Kidney tubule cell (primary cell): Measurements from ENCODE around the gene MICA.
A peak's percentile ranks its signal among the peaks of the same experiment; 100 is the strongest.
"Not testable (repeated sequence)": the region's sequence is repeated elsewhere in the genome, so short reads cannot be mapped to it uniquely, and the experiment has no call there.

Source experiments
- DNase-seq: peaks from one replicate; pipeline ENCODE4 v3.0.0-alpha.2; 2018; ENCODE audit warnings: low spot score

Gene MICA

DNA sequence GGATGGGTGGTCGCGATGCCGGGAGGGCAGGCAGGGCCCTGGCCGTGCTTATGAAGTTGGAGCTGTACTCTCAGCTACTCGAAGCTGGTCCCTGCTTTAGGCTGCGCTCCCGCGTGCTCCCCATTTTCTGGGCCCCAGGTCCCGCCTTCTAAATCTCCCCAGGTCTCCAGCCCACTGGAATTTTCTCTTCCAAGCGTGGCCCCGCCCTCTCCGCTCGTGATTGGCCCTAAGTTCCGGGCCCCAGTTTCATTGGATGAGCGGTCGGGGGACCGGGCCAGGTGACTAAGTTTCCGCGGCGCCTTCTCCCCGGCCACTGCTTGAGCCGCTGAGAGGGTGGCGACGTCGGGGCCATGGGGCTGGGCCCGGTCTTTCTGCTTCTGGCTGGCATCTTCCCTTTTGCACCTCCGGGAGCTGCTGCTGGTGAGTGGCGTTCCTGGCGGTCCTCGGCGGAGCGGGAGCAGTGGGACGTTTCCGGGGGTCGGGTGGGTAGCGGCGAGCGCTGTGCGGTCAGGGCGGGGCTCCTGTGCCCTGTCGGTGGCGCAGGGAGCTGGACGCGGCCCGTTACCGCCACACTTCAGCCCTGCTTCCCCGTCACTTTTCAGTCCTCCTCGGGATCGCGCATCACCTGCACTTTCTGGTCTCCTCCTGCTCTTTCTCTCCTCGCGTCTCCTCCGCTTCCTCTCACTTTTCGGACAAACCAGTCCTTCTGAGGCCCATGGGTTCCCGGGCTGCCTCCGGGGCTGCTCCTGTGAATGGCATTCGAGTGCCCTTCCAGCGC lies at the start of gene MICA:
Gene MICA (plus strand): TSS at position 313 of the 778 bp plus-strand sequence. CDS start 38 bp downstream, at position 351.
- peak; percentile 93 for DNase-seq

DNA sequence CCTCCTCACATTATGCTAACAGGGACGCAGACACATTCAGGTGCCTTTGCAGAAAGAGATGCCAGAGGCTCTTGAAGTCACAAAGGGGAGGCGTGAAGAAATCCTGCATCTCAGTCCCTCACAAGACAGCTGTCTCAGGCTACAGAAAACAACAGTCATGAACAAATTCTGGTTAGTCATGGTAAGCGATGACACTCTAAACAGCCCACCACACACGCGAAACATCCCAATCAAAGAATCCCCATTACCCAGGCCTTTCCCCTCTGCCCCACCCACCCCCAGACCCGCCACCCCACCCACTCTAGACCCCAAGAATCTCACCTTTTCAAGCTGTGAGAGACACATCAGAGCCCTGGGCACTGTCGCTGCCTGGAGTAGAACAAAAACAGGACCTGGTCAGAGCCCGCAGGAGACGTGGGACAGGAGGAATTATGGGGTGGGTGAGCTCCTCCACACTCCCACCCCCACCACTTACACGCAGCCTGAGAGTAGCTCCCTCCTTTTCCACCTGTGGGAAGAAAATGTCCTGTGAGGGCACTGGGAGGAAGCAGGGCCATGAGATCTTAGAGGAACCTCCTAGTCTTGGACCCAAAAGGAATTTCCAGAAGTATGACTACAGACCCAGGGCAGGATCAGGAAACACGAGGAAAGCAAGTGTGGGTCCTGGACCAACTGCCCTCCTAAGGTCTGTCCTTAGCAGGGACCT lies 49.1 kb upstream of the MICA start:
- no peak for DNase-seq

DNA sequence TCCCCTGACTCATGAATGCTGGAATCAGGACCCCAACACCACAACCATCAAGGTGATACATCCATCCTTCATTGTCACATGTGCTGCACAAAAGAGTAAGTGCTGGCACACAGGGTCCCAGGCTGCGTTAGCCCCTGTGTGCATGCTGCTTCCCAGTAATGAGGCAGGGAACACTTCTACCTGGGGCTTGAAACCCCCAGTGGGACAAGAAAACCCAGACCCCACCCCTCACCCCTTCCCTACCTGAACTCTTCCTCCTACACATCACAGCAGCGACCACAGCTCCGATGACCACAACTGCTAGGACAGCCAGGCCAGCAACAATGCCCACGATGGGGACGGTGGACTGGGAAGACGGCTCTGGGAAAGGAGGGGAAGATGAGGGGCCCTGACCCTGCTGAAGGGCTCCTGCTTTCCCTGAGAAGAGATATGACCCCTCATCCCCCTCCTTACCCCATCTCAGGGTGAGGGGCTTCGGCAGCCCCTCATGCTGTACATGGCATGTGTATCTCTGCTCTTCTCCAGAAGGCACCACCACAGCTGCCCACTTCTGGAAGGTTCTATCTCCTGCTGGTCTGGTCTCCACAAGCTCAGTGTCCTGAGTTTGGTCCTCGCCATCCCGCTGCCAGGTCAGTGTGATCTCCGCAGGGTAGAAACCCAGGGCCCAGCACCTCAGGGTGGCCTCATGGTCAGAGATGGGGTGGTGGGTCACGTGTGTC lies 48.4 kb upstream of the MICA start:
- DNase-seq: no peak

DNA sequence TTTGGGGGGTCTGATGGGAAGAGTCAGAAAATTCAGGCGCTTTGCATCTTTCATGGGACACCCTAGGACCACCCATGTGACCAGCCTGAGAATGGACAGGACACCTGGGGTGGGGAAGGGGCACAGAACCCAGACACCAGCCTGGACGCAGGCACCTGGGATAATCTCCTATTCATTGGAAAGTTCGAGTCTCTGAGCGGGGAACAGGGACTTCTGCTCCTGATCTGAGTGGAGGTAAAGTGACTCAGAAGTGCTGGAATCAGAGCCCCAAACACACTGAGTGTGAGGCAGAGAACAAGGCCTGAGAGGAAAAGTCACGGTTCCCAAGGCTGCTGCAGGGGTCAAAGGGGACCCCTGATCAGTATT lies 47.8 kb upstream of the MICA start:
- no peak for DNase-seq

DNA sequence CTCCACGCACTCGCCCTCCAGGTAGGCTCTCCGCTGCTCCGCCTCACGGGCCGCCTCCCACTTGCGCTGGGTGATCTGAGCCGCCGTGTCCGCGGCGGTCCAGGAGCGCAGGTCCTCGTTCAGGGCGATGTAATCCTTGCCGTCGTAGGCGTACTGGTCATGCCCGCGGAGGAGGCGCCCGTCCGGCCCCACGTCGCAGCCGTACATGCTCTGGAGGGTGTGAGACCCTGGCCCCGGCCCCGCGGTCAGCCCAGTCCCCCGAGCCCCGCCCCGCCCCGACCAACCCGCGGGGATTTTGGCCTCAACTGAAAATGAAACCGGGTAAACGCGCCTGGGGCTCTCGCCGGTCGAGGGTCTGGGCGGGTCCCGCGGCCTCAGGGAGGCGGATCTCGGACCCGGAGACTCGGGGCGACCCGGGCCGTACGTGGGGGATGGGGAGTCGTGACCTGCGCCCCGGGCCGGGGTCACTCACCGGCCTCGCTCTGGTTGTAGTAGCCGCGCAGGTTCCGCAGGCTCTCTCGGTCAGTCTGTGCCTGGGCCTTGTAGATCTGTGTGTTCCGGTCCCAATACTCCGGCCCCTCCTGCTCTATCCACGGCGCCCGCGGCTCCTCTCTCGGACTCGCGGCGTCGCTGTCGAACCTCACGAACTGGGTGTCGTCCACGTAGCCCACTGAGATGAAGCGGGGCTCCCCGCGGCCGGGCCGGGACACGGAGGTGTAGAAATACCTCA lies 47.0 kb upstream of the MICA start:
- DNase-seq: peak; percentile 29

DNA sequence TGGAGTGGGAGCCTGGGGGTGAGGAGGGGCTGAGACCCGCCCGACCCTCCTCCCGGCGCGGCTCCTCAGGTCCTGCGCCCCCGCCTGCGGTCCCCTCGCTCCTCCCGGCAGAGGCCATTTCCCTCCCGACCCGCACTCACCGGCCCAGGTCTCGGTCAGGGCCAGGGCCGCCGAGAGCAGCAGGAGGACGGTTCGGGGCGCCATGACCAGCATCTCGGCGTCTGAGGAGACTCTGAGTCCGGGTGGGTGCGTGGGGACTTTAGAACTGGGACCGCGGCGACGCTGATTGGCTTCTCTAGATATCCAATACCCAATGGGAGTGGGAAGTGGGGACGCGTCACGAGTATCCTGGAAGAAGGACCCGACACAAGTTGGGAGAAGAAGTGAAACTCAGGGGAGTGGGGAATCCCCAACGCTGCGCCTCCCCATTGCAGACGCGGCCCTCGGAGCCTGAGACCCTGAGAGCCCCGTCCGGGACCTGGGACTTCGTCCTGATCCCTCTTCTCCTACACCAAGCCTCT lies 46.4 kb upstream of the MICA start, which contains the start of gene HLA-B:
Gene HLA-B (minus strand): TSS at position 234 of the 521 bp plus-strand sequence. CDS start 21 bp downstream, at position 213.
- DNase-seq: peak; percentile 82

DNA sequence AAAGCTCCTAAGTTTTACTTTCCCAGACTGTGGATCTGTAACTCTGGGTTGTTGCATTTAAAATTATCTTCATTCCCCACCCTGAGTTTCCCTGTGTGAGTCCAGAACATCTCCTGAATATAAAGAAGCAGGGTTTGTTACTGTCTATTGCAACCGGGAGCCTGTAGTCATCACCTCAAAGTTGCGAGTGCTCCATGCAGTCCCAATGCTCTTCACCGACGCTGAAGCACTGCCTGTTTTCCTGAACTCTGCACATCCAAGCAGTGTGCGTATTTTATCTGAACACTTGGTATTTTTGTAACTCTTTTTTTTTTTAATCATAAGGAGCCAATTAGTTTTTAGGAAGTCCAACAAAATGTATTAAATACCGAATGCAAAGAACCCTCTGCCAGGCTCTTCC lies 45.5 kb upstream of the MICA start:
- no peak for DNase-seq

DNA sequence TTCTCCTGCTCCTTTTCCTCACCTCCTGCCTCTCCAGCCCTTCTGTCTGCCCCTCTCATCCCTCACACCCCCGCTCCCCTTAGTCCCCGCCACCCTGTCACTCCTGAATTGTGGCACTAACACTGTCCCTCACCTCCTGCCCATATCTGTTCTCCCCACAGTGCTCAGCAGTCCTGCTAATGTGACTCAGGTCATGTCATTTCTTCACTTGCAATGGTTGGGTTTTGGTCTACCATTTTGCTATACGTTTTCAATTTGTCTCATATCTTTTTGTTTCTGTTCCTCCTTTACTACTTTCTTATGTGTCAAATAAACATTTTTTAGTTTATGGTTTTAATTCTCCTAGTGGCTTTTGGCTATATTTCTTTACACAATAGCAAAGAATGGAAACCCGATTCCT lies 45.1 kb upstream of the MICA start:
- no peak for DNase-seq

DNA sequence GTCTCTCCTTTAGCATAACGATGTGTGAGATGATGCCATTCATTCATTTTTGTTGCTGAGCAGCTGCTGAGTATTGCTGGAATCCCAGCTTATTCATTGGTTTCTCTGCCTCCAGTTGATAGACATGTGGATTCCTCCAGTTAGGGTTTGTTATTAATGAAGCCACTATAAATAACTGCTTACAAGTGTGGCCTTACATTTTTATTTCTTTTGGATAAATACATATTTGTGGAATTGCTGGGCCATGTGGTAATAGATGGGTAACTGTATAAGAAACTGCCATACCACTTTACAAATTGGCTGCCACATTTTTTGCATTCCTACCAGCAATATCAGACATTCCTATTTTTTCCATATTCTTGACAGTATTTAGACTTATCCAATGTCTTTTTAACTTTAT lies 43.8 kb upstream of the MICA start:
- no peak for DNase-seq

DNA sequence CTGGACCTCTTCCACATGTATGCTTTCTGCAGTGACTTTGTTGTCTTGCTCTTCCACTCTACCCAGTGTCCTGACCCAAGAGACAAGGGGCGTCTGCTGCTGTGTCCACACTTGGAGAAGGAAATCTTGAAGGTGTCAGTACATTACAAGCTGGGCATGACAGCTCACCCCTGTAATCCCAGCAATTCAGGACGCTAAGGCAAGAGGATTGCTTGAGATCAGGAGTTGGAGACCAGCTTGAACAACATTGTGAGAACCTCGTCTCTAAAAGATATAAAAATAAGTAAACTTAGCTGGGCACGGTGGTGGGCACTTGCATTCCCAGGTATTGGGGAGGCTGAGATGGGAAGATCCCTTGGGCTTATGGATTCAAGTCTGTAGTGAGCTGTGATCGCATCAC lies 40.6 kb upstream of the MICA start:
- no peak for DNase-seq

DNA sequence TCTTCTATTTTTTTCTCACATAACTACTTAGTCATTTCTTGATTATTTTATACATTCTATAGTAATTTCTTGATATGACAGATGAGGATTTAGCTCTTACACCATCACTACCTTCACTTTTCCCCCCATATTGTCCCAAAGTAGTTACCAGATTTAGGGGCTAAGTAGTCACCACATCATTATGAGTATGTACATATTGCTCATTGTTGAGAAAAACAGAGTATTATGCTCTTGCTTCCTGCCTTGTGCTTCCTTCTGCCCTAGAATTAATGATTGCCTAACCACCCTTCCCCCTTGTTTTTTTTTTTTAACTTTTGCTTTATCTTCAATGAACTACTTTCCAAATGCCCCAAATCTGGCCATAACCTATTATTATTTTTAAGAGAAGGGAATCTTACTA lies 39.6 kb upstream of the MICA start:
- peak; percentile 44 for DNase-seq

DNA sequence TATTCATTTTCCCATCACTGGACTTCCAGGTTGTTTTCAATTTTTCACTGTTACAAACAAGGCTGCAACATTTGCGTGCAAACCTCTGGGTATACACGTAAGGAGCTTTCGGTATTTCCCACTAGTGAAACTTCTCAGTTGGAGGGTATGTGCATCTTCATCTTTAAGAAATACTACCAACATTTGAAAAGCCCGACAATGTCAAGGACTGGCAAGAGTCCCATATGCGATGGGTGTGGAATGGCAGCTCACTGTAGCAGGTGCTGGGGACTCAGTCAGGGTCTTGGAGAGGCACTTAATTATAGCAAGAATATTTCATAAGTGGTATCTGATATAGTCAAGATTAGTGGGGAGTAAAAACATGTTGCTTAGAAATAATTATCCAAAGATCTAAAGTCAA lies 37.5 kb upstream of the MICA start:
- no peak for DNase-seq

DNA sequence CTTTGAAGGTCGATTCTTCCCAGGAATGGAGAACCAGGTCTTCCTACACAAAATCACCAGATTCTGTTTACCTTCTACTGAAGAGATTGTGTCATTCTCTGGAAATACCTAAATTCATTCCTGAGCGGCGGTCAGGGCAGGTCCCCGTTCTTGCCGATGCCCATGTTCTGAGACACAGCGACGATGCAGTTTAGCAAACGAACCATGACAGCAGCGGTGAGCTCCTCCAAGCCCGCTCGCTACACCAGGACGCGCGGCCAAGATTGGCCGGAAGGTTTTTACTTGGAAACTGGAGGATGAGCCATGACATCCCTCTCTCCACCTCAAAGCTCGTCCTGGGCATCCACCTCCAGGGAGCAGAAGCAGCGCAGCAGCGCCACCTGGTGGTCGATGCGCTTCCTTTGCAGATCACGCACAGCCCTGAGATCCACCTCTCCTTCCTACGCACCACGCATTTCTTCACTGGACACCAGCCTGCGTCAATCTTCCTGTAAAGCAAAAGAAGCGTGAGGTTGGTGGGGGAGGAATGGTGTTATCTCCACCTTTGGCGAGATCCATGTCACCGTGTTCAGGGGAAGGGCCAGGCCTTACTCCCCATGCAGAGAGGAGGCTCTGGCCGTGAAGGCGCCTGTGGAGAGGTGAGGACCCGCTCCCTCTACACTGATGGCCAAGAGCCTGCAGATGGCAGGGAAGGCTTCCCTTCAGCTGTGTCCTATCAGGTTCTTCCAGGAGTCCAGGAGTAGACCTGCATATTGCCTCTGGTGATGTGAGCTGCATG lies 36.5 kb upstream of the MICA start:
- DNase-seq: peak; percentile 92

DNA sequence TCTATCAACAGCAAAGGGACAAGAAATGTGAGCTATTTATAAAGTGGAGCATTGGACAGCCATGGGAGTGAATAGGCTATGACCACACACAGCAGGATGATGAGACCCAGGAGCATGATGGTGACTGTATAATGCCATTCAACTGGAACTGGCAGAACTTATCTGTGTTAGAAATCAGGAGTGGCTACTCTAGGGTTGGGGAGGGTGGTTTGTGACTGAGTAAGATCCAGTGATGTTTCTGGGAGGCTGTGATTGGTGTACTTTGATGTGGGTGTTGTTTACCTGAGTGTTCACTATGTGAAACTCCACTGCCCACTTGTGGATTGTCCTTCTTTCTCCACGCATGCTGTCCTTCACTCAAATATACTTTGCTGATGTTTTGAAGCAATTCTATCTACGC lies 34.9 kb upstream of the MICA start:
- peak; percentile 78 for DNase-seq

DNA sequence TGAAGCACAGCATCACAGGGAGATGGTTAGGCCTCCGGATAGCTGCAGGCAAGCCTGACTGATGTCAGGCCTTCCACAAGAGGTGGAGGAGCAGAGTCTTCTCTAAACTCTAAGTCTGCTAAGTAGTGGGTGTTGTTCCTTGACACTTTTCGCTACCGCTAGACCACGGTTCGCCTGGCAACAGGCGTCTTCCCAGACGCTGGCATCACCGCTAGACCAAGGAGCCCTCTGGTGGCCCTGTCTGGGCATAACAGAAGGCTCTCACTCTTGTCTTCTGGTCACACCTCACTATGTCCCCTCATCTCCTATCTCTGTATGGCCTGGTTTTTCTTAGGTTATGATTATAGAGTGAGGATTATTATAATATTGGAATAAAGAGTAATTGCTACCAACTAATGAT lies 29.3 kb upstream of the MICA start:
- DNase-seq: not testable (repeated sequence)

DNA sequence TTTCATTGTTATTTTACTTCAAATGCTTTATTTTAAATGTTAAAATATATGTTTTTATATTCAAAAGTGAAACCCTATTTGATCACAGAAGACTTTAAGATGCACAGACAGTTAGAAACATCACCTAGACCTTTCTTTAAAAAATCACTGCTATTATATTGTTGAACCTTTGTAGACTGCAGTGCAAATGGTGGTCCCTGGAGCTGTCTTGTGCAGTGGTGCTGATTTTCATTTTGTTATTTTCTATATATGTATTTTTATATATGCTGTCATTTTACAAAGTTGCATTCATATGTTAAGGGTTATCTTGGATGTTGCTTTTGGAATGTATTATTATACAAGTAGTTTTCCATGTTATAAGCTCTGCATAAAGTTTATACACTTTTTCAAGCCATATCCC lies 27.7 kb upstream of the MICA start:
- no peak for DNase-seq

DNA sequence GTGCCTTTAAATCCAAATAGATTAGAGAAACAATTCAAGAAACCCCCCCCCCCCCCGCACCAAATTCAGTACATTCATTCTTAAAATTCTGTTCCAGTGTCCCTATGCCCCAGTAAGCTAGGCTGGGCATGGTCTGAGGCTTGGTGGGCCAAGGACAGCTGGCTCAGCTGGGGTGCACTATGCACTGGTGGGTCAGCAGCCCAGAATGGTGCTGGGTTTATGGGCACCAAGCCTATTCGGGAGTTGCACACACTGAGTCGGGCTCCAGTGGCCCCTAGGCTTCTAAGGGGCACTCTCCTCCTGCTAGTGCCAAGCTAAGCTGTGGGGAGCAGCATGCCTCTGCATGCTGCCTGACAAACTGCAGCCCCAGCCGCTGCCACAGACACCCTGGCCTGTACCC lies 26.4 kb upstream of the MICA start:
- DNase-seq: no peak

DNA sequence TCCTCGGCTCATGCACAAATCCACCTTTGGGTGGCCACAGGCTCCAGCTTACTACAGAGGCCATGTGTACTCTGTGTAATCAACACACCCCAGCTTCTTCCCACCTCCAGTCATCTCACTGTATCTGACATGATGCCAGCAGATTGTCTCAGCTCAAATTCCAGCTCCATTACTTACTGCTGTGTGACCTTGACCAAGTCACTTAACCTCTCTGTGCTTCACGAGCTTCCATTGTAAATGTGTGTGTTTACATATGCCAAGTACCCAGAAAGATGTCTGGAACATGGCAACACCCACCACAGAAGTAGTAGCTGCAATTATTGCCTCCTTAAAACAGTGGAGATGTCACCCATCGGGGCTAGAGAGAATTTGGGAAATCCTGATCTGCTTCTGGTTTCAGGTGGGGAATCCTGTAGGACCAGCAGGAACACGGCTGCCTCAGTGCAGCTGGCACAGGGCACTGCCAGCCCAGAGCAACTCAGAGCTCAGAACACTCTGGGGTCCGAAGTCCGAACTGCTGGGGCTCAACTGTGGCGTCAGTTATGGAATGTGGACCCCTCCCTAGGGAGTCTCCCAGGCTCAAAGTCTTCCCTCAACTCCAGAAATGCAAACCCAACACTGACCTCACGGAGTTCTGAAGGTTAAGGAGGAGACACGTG lies 25.2 kb upstream of the MICA start:
- DNase-seq: no peak

DNA sequence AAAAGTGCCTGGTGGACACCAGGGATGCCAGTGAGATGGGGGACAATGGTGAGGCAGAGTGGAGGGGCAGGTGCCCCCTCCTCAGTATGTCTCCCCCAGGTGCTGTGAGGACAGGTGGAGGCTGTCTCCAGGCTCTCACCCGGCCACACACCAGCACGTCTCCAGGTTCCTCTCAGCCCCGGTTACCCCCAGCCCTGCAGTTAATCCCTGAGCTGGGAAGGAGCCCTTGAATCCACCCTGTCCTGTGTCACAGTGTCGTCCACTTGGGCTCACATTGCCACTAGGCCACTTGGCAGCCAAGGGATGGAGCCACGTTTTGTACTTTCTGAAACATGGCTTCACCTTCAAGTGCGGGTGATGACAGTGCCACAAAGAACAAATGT lies 24.7 kb upstream of the MICA start:
- DNase-seq: no peak

DNA sequence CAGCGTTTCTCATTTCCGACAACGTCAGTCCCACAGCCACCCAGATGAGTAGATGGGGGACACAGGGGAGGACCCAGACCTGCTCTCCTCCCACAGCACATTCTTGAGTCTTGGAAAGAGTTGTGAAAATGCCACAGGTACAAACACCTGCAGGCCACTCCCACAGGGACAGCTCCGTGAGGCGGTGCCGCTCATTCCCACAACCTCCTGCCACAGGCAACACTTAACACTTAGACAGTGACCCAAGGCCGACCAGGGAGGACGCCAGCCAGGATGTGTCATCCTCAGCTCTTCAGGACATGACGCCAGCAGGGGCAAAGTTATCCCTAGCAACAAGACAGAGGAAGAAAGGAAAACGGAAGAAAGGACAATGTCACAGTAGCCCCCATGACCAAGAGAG lies 23.5 kb upstream of the MICA start:
- DNase-seq: peak; percentile 23

DNA sequence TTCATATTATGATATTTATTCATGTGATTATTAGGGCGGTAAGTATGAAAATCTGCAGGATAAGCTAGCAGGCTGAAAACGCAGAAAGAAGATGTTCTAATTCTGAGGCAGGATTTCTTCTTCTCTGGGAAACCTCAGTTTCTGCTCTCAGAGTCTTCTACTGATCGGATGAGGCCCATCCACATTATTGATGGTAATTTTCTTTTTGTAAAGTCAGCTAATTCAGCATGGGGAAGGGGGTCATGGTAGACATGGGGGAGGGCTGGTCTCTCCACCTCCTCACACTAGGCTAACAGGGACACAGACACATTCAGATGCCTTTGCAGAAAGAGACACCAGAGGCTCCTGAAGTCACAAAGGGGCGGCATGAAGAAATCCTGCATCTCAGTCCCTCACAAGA lies 21.7 kb upstream of the MICA start:
- DNase-seq: no peak
